IPS-NIHi11 (cell line): ENCODE measurements around the gene WBP1L.
A peak's percentile ranks its signal among the peaks of the same experiment; 100 is the strongest.
"Not testable (repeated sequence)": the region's sequence is repeated elsewhere in the genome, so short reads cannot be mapped to it uniquely, and the experiment has no call there.

Experiments used
- DNase-seq: peaks from one replicate; pipeline ENCODE4 v3.0.0; 2012; ENCODE audit warnings: mixed read lengths, low spot score

Gene WBP1L

DNA sequence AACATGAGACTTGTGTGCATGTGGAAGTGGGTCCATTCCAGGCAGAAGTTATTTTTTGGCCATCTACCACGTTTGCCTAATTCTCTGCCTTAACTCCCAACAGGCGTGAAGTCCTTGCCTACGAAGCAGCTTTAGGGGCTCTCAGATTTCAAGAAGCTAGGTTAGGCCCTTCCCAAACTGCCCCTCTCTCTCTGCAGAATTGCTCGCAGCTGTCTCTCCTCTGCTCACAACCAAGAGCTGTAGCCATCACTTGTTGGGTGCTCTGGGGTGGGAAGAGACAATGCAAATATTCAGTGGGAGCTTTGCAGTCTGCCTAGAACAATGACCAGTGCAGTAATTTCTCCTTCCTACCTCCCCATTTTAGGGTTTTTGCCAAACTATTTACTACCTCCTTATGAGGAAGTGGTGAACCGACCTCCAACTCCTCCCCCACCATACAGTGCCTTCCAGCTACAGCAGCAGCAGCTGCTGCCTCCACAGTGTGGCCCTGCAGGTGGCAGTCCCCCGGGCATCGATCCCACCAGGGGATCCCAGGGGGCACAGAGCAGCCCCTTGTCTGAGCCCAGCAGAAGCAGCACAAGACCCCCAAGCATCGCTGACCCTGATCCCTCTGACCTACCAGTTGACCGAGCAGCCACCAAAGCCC is 68.6 kb downstream of the WBP1L start:
- DNase-seq: no peak

DNA sequence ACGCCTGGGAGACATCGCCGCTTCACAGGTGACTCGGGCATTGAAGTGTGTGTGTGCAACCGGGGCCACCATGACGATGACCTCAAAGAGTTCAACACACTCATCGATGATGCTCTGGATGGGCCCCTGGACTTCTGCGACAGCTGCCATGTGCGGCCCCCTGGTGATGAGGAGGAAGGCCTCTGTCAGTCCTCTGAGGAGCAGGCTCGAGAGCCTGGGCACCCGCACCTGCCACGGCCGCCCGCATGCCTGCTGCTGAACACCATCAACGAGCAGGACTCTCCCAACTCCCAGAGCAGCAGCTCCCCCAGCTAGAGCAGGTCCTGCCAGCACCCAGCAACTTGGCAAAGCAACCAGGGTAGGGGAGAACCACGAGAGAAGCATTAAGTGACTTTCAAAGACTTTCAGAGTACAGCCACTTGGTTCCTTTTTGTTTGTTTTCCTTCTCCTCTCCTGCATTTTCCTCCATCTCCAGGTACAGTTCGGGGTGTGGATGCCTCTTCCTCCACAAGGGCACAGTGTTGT is 69.3 kb downstream of the WBP1L start:
- DNase-seq: no peak

DNA sequence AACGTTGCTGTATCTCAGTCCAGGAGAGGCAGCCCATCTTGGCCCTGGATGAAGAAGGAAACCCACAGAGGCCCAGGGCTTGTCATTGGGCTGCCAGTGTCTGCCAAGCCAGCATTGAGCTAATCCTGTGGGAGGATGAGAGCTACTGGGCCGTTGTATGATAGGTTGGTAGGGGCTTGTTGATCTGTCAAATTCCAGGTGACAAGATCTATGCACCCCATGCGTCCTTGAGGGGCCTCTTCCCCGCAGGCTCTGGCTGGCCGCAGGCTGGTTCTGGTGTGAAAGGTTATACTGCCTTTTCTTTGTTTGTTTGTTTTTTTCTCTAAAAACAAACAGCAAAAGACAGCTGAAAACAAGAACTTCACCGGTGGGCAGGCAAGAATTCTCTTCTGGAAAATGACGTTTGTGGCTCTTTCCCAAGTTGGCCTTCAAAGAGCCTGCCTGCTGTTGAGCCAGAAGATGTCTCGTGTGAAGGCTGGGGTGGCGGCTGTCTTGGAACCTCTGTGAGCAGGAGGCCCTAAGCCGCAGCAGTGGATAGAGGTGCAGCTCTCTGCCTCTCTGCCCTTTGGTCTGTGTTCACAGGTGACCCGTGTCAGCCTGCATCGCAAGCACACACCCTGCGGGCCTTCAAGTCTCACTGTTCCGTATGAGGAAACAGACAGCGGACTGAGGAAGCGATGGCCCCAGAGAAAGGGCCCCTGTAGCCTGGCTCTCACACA is 70.1 kb downstream of the WBP1L start:
- DNase-seq: no peak

DNA sequence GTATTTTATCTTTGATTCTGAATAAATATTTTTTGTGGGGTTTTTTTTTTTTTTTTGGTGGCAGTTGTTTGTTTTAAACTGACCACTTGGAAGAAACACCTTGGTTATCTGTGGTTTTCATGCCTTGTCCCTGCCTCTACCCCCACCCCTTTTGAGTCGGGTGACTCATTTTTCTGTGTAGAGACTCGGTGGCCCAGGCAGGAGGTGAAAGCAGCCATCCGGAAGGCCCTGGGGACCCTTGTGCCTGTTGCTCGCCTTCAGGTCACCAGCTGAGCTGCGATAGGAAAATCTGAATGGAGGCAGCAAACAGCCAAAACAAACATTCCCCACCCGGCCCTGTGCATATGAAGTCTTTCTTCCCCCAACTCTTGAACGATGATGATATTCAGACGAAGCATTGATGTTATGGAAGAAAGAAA is 70.7 kb downstream of the WBP1L start:
- no peak for DNase-seq

DNA sequence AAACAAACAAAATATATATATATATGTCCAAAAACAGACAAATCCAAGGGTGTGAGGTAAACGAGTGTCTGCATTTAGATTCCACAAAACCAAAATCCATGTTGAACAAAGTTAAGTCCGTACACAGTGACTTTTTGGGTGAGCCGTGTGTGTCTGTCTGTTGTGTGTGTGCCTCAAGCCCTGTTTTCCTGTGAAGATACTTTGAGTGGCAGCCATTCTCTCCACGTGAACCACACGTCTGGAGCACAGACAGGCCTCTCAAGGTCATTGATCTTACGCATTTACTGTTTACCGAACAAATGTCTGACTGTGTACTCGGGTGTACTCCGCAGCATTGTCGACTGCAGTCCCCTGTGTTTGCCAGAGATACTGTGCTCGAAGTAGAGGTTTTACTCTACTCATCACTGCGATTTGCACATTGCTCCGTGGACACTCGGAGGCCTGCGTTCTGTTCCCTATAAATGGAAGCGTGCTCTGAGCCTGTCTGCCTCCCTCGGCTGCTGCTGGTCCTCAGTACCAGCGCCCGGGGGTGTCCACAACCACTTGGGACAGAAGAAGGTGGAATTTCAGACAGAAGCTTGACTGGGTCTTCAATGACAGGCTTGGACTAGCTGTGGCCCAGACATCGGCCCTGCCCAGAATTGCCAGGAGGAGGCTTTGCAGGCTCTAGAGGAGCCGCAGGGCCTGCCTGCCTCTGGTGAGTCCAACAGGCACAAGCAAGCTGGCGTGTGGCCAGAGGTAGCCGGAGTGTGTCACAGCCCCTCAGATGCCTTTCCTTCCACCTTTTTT is 71.3 kb downstream of the WBP1L start:
- no peak for DNase-seq

DNA sequence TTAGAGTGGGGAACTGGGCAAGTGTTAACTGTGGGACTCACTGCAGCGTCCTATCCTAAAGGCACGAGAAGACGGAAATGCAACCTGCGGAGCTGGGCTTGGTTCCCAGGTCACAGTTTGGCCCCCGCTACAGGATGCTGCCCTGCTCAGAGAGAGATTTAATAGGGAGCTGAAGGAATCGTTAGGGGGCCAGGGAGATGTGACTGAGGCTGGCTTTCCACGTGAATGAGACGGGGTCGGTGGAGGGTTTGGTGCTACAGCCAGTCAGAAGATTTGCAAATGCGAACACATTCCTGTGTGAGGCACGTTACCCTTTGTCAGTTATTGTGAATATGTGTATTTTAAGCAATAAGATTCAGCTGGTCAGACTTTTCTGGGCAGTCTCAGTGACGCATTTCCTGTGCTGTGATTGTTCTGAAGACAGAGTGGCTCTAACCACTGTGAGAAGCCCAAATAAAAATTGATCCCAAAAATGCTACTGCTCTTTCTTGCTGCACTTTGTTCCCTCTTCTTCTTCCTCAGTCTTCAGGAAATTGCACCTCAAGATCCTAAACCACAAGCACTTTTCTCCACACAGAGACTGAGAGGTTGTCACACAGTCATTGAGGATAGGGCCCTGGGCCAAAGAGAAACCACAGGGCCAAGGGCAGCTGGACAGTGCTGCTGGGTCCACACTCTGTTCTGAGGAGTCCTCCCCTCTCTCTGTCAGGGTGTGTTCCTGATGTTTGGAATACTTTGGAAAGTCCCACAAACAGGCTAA is 72.2 kb downstream of the WBP1L start:
- DNase-seq: no peak

DNA sequence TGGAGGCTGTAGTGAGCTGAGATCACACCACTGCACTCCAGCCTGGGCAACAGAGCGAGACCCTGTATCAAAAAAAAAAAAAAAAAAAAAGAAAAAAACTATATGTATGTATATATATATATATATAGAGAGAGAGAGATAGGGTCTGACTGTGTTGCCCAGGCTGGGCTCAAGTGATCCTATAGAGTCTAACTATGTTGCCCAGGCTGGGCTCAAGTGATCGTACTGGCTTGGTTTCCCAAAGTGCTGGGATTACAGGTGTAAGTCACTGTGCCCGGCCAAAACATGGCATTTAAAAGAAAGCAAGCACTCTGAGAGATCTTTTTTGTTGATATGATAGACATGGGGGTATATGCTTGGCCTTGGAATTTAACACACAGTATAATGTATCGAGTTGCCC is 73.4 kb downstream of the WBP1L start:
- DNase-seq: no peak

DNA sequence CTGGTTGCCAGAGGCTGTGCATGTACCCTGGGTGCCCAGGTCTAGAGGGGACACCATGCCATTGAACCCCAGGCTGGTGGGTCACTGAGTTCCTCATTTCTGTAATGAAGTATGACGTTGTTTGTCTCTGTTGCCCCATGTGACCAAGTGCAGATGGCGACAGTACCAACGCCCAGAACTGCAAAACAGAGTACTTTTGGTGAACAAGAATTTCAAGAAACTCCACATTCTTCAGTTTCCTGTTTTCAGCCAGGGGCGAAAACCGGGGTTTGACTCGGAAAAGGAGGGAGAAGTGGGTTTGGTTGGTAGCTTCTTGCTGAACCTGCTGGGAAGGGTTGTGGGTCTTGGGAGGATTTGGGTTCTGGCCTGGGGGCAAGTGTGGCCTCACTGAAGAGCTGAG is 75.3 kb downstream of the WBP1L start:
- no peak for DNase-seq

DNA sequence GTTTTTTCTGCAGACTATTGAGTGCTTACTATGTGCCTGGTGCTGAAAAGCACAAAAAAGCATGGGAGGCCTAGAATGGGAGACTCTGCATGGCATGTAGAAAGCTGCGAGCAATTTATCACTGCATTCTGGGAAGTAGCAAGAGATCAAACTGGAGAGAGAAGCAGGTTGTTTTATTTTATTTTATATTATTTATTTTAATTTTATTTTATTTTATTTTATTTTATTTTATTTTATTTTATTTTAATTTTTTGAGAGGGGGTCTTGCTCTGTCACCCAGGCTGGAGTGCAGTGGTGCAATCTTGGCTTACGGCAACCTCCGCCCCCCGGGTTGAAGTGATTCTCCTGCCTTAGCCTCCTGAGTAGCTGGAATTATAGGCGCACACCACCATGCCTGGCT is 76.3 kb downstream of the WBP1L start:
- not testable (repeated sequence) for DNase-seq

DNA sequence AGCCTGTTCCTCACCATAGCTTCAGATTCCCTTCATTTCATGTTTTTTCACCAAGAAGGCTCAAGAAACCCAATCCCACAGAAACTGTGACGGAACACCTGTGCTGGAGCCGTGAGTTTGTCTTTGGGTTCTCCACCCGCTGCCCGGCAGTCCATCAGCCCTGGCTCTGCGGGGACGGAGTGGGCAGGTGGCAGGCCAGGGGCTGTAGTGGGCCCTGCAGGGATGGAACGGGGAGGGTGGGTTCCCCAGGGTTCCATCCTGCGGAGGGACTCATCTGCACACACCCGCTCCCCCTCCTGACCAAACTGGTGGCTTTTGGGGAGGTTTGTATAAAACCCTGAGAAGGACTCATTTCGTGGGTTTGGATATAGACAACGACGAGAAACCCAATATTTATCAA is 78.5 kb downstream of the WBP1L start:
- no peak for DNase-seq

DNA sequence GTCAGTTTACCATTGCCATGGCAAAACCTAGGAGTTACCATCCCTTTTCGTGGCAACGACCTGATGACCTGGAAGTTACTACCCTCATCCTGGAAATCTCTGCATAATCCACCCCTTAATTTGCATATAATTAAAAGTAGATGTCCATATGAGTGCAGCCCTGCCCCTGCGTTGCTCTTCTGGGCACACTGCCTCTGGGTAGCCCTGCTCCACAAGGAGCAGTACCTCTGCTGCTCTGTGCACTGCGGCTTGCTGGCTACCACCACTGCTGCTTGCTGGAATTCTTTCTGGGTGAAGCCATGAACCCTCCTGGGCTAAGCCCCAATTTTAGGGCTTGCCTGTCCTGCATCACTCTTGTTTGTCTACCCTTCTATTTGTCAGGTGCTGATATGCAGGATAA is 80.9 kb downstream of the WBP1L start:
- no peak for DNase-seq

DNA sequence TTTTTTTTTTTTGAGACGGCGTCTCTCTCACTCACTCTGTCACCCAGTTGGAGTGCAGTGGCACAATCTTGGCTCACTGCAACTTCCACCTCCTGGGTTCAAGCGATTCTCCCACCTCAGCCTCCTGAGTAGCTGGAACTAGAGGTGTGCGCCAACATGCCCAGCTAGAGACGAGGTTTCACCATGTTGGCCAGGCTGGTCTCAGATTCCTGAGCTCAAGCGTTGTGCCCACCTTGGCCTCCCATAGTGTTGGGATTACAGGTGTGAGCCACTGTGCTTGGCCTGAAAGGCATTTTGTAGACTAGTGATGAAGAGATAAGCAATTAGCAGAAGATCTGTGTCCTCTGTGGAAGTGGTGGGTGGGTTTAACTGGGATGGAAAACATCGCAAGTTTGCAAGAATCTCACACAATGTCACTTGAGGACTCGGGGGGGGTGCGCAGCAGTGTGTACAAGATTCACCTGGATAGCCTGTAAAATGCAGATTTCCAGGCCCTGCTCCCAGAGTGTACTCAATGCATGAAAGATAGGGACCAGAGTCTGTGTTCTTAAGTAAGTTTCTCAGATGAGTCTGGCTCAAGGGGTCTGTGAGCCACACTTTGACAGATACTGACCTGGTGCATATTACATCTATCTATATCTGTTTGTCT is 82.5 kb downstream of the WBP1L start:
- DNase-seq: no peak

DNA sequence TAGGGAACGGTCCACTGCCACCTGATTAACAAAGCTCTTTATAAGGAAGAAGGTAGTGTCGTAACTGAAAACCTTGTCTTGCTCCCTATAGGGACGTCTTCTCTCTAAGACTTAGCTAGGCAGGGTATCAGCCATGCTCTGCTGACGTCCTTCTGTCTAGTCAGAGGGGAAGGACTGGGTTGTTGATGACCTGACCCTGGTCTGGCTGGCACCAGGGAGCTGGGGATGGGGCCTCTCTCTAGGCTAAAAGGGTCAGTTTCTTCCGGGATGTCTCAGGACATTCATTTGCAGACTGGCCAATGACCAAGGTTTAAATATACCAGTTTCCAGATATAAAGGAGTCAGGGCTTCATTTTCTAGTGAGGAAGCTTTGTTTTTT is 83.8 kb downstream of the WBP1L start:
- DNase-seq: no peak

DNA sequence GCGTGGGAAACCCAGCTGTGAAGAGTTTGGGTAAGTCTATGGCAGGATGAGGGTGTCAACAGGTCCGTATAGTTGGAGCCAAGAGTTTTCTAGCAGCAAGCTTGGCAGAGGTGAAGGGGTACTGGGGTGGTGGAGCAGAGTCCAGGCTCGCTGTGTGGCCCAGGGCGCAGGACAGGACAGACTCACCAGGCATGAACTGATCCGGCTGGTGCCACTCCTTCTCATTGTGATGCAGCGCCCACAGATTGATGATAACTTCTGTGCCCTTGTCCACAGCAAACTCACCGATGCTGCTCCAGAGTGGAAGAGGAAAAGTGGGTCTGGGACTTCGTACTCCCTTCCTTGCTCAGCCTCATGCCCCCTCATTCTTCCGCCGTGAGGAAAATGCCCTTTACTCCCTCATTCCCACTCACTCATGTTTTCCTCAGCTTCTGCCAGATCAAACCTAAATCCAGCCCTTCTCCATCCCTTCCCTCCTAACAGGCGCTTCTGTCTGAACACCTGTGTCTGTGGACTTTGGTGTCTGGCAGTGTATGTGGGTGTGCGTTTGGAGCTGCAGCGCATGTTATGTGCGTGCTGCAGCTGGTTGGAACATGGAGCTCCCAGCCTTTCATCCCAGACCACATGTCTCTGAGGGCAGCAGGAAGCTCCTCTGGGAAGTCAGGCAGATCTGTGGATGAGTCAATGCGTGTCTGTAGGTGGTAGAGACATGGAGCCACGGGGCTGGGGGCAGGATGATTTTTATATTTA is 87.7 kb downstream of the WBP1L start:
- DNase-seq: no peak

DNA sequence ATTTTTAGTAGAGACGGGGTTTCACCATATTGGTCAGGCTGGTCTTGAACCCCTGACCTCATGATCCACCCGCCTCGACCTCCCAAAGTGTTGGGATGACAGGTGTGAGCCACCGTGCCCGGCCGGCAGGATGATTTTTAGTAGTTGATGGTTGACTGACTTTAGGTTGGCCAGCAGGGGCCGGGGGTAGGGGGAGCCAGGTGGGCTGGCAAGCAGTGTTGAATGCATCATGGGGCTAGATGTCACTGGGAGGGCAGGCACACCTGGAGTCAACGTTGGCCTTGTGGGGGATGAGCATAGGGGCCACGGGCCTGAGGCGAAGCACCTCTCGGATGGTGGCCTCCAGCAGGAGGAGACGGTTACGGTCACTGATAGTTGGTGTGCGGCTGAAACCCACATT is 88.5 kb downstream of the WBP1L start:
- DNase-seq: no peak

DNA sequence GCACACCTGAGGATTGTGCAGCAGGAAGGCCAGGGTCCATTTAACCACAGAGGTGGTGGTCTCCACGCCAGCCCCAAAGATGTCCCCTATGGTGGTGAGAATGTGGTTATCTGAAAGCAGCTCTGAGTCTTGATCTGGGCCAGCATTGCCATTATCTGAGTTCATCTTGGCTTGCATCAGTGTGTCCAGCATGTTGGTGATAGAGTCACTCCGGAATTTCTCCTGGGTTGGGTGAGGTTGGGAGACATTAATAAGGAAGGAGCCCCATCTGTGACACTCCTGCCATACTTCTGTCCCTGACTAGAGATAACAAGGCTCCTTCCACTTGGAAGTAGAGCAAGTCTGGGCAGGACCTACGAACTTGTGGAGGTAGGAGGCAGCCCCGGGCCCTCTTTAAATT is 89.2 kb downstream of the WBP1L start:
- DNase-seq: no peak

DNA sequence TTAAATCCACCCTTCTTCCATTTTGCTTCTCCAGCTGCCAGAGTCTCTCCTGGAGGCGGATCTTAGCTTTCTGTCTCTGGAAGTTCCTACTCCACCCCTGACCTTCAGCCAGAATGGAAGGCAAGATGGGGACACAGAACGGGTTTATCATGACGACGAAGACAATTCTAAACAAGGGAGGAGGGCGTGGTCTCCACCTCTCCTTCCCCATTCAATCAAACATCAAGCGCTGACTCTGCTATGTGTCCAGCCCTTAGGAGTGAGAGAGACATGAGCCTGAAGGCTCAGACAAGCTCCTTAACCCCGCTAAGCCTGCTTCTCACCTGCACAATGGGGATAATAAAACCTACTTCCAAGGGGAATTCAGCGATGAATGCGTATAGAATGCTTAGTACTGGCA is 90.4 kb downstream of the WBP1L start:
- no peak for DNase-seq

DNA sequence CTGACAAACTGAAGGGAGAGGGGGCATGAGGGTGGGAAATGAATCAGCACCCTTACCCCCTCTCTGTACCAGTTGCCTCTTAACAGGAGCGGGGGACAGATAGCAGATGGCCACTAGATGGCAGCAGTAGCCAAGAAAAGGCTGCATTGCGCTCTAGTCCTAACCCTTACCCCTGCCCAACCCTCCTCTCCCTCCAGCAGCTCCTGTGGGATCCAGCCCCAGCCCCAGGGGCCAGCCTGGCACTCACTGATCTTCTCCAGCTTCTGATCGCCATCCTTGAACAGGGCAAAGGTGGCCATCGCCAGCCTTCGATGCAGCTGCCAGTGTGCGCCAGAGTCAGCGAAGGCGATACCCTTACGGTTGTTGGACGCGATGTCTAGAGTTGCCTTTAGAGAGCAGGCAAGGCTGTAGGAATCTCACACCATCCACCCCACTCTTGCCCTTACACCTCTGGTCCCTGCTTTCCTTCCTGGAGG is 91.3 kb downstream of the WBP1L start:
- DNase-seq: peak; percentile 91

DNA sequence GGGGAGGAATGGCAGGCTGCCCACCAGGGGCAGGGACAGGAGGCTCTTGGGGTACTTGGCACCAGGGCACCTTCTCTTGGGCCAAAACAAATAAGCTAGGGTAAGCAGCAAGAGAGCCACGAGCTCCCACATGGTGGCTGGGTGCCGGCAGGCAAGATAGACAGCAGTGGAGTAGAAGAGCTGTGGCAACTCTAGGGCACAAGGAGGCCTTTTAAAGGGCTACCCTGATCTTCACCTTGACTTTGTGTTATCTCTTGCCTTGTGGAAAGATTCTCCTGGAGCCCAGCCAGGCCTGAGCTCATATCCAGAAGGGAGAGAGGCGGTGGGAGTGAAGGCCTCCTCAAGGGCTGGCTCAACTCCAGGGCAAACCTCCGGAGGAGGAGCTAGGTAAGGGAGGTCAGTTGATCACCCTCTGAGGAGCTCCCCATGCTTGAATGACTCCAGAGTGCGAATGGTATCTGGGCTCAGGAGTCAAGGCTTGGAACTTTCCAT is 93.5 kb downstream of the WBP1L start, which contains the start of gene CYP17A1:
TSS of gene CYP17A1 (minus strand) at position 184 of the 492 bp plus-strand sequence. CDS start at position 132, 52 bp downstream.
- DNase-seq: no peak

DNA sequence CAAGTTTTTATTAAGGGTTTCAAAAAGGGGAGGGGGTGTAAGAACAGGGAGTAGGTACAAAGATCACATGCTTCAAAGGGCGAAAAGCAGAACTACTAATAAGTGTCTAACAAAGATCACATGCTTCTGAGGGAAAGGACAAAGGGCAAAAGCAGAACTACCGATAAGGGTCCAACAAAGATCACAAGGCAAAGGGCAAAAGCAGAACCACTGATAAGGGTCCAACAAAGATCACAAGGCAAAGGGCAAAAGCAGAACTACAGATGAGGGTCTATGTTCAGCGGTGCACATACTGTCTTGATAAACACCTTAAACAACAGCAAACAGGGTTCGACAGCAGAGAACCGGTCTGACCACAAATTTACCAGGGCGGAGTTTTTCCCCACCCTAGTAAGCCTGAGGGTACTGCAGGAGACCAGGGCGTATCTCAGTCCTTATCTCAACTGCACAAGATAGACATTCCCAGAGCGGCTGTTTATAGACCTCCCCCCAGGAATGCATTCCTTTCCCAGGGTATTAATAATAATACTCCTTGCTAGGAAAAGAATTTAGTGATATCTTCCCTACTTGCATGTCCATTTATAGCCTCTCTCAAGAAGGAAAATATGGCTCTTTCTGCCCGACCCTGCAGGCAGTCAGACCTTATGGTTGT is 94.7 kb downstream of the WBP1L start:
- not testable (repeated sequence) for DNase-seq
